GM18526 (cell line): Measurements from ENCODE around the gene TECPR2.

Experiments
- POLR2A ChIP-seq: IDR thresholded peaks from 3 replicates; pipeline ENCODE4 v1.6.1; 2011; ENCODE audit not compliant: insufficient read length; ENCODE audit errors: extremely low read depth

TECPR2 gene

GRCh38 chr14:102424520-102424919 lies 61.8 kb downstream of the TECPR2 start:
- TF ChIP-seq POLR2A = no peak

- no peak for TF ChIP-seq POLR2A
These were observed 62.2 kb downstream of the TECPR2 start for GRCh38 chr14:102424923-102425322.

GRCh38 chr14:102426796-102427195 lies 64.1 kb downstream of the TECPR2 start:
- TF ChIP-seq POLR2A = no peak

GRCh38 chr14:102427642-102428041 lies 64.9 kb downstream of the TECPR2 start:
- TF ChIP-seq POLR2A = no peak

GRCh38 chr14:102430212-102430908 lies 67.6 kb downstream of the TECPR2 start:
- TF ChIP-seq POLR2A = no peak

- no peak for TF ChIP-seq POLR2A
These were observed 69.0 kb downstream of the TECPR2 start for GRCh38 chr14:102431751-102432150.

GRCh38 chr14:102434647-102435175 lies 72.0 kb downstream of the TECPR2 start:
- TF ChIP-seq POLR2A = no peak

GRCh38 chr14:102437997-102438915 lies 75.5 kb downstream of the TECPR2 start:
- no peak for TF ChIP-seq POLR2A

GRCh38 chr14:102439556-102439955 lies 76.8 kb downstream of the TECPR2 start:
- no peak for TF ChIP-seq POLR2A

GRCh38 chr14:102440392-102440791 lies 77.7 kb downstream of the TECPR2 start:
- TF ChIP-seq POLR2A = no peak

- no peak for TF ChIP-seq POLR2A
These were observed 79.8 kb downstream of the TECPR2 start for GRCh38 chr14:102442241-102443211.

GRCh38 chr14:102445066-102445465 lies 82.3 kb downstream of the TECPR2 start:
- TF ChIP-seq POLR2A = no peak

GRCh38 chr14:102445641-102446040 lies 82.9 kb downstream of the TECPR2 start:
- no peak for TF ChIP-seq POLR2A

GRCh38 chr14:102450206-102451063 lies 87.7 kb downstream of the TECPR2 start:
- no peak for TF ChIP-seq POLR2A
